Thyroid gland (tissue), 4 donors: ENCODE measurements around the gene IRGC.

Source experiments
- CTCF ChIP-seq, 6 experiments: fragments of 200-600 bp in 3 of 6; fragments of 450-650 bp in 3 of 6; sonication (generic) in 3 of 6; IDR thresholded peaks; one replicate each; pipeline ENCODE4 v1.5.1; 2016 to 2019; ENCODE audit warnings: antibody characterized with exemption in 6 of 6, mild to moderate bottlenecking in 2 of 6, inconsistent platforms in 1 of 6, moderate library complexity in 1 of 6
- POLR2A ChIP-seq, 2 donors: fragments of 450-650 bp; IDR thresholded peaks; one replicate each; pipeline ENCODE4 v1.6.1; 2017; ENCODE audit warnings: antibody characterized with exemption in 2 of 2, mild to moderate bottlenecking in 2 of 2, moderate library complexity in 1 of 2

DNA sequence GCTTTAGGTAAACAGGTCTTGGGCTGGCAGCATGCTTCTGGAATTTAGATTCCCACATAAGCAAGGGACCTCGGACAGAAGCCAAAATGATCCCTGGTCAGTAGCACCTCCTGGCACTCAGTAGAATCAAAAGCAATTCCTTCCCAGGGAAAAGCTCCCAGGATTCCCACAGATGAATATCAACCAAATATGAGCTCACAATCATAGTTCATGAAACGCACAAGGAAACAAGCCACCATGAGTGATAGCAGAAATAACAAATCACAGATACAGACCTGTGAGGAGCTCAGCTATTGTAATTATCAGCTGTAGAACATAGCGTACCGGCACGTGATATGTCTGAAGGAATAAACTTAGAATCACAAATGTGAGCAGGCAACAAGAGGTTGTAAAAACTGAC lies 24.1 kb upstream of the IRGC start:
- TF ChIP-seq POLR2A (IDR thresholded peaks at IDR 0.05) (no peak), CTCF (IDR thresholded peaks at IDR 0.05) (no peak)
